GM12872 (cell line): ENCODE results near the gene RLF.

Source experiments
- CTCF ChIP-seq: IDR thresholded peaks from 3 replicates; pipeline ENCODE4 v1.5.1; 2011; ENCODE audit warnings: low read depth, mild to moderate bottlenecking, low read length, moderate library complexity; ENCODE audit not compliant: insufficient read depth

RLF gene, protein sequence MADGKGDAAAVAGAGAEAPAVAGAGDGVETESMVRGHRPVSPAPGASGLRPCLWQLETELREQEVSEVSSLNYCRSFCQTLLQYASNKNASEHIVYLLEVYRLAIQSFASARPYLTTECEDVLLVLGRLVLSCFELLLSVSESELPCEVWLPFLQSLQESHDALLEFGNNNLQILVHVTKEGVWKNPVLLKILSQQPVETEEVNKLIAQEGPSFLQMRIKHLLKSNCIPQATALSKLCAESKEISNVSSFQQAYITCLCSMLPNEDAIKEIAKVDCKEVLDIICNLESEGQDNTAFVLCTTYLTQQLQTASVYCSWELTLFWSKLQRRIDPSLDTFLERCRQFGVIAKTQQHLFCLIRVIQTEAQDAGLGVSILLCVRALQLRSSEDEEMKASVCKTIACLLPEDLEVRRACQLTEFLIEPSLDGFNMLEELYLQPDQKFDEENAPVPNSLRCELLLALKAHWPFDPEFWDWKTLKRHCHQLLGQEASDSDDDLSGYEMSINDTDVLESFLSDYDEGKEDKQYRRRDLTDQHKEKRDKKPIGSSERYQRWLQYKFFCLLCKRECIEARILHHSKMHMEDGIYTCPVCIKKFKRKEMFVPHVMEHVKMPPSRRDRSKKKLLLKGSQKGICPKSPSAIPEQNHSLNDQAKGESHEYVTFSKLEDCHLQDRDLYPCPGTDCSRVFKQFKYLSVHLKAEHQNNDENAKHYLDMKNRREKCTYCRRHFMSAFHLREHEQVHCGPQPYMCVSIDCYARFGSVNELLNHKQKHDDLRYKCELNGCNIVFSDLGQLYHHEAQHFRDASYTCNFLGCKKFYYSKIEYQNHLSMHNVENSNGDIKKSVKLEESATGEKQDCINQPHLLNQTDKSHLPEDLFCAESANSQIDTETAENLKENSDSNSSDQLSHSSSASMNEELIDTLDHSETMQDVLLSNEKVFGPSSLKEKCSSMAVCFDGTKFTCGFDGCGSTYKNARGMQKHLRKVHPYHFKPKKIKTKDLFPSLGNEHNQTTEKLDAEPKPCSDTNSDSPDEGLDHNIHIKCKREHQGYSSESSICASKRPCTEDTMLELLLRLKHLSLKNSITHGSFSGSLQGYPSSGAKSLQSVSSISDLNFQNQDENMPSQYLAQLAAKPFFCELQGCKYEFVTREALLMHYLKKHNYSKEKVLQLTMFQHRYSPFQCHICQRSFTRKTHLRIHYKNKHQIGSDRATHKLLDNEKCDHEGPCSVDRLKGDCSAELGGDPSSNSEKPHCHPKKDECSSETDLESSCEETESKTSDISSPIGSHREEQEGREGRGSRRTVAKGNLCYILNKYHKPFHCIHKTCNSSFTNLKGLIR (N-terminal part only)

GRCh38 chr1:40161125-40161887 lies at the start of gene RLF:
Gene RLF, plus strand, starts transcription at chr1:40161387. Its CDS starts 13 bp downstream, at chr1:40161400.
- no peak; the same call in 2 of the 3 replicates for TF ChIP-seq CTCF

GRCh38 chr1:40114400-40114799 lies 46.8 kb upstream of the RLF start:
- no peak for TF ChIP-seq CTCF

GRCh38 chr1:40120128-40120527 lies 41.1 kb upstream of the RLF start:
- TF ChIP-seq CTCF, result no peak

GRCh38 chr1:40122855-40123254 lies 38.3 kb upstream of the RLF start:
- no peak for TF ChIP-seq CTCF

- no peak for TF ChIP-seq CTCF
Observed at GRCh38 chr1:40130892-40131291, 30.3 kb upstream of the RLF start.

DNA sequence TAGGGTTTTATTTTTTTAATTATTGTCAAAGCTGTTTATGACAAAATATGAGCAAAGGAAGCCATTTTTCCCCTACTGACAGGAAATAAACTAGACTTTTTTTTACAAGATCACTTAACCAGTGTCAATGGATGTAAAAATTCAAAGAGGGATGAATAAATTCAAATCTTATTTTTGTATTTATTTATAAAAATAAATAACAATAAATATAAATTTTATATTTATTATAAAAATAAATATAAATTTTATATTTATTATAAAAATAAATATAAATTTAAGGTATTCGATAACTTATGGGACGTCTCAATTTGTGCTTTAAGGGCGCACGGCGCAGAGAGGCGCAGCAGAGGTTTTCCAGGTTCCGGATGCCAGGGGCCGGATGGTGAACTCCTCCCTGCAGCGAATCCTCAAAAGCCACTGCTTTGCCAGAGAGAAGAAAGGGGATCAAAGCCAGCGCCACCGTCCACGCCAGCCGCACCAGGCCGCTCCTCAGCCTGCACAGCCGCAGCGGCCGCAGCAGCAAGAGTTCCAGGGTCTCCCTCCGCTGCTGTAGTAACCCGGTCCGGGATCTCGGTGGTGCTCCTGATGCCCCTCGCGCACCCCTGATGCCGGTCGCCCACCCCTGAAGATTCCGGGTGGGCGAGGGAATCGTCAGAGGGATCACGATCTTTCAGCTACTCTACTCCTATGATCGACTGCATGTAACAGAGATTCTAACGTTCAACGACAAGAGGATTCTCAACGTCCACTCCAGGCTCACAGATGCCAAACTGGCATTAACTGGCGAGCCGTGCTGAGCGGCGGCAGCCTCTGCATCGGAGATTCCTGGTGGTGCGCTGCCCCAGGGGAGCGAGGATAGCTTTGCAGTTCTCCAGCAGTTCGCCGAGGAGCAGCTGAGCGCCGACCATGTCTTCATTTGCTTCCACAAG lies 28.5 kb upstream of the RLF start:
- TF ChIP-seq CTCF, result no peak
